Naive thymus-derived CD8-positive, alpha-beta T cell (primary cell): ENCODE results near the gene NPSR1. TPM values are rescaled to one million over a fixed set of nuclear protein-coding genes. Genes with fewer than 3 reads are reported as not detected.

Experiments
- ATAC-seq, 2 donors: fragments of 150-1000 bp; cut with Tn5 transposase in 1 of 2; sonication (Bioruptor Pico), chemical (Tn5 transposase) in 1 of 2; 1 replicate in 1 of 2; 2 replicates in 1 of 2; pipeline ENCODE4 v1.10.0; 2021; ENCODE audit warnings: mild to moderate bottlenecking in 2 of 2, moderate library complexity in 2 of 2
- POLR2A ChIA-PET: fragments of 350-600 bp; sonication (Branson Sonifier 250); formaldehyde crosslinking; loops from one replicate; lab custom pipeline; 2021; ENCODE audit warnings: antibody characterized with exemption; lab: Charles Lee
- DNase-seq, 10 donors: peaks; one replicate each; pipeline versions ENCODE4 v3.0.0 to v3.0.0-alpha.2; 2020 to 2022
- H3K27ac Mint-ChIP-seq, 10 donors: one replicate each; pipeline ENCODE4 v1.8.0; 2020 to 2022; ENCODE audit warnings: mild to moderate bottlenecking in 10 of 10, mixed read lengths in 10 of 10, moderate library complexity in 4 of 10, inconsistent platforms in 1 of 10
- H3K27me3 Mint-ChIP-seq, 5 donors: one replicate each; pipeline ENCODE4 v1.8.0; 2021 to 2022; ENCODE audit warnings: mixed read lengths in 5 of 5
- H3K36me3 Mint-ChIP-seq, 3 donors: one replicate each; pipeline ENCODE4 v1.8.0; 2020 to 2022; ENCODE audit warnings: mixed read lengths in 3 of 3, mild to moderate bottlenecking in 2 of 3, inconsistent platforms in 1 of 3
- H3K4me1 Mint-ChIP-seq, 4 donors: one replicate each; pipeline ENCODE4 v1.8.0; 2021 to 2022; ENCODE audit warnings: mixed read lengths in 4 of 4
- H3K4me3 Mint-ChIP-seq, 10 donors: one replicate each; pipeline ENCODE4 v1.8.0; 2020 to 2022; ENCODE audit warnings: mild to moderate bottlenecking in 10 of 10, mixed read lengths in 10 of 10, moderate library complexity in 6 of 10, inconsistent platforms in 1 of 10
- H3K9me3 Mint-ChIP-seq, 9 donors: one replicate each; pipeline ENCODE4 v1.8.0; 2020 to 2022; ENCODE audit warnings: mixed read lengths in 9 of 9, mild to moderate bottlenecking in 3 of 9, inconsistent platforms in 1 of 9, moderate library complexity in 1 of 9
- polyA plus RNA-seq, 3 donors: library from polyadenylated mRNA; unstranded; fragments of 300-500 nt; fragmentation: Illumina TruSeq; gene quantifications; one replicate each; pipeline ENCODE4 v1.2.3, GENCODE V29; 2021
- total RNA-seq, 8 experiments: library from RNA in 2 of 8; stranded (reverse) in 2 of 8; gene quantifications; one replicate each; pipeline ENCODE4 v1.2.3 and lab custom pipeline; 2021 to 2026

NPSR1 gene
- total and polyA plus RNA-seq, 5 experiments from 2014 or later: not detected

DNA sequence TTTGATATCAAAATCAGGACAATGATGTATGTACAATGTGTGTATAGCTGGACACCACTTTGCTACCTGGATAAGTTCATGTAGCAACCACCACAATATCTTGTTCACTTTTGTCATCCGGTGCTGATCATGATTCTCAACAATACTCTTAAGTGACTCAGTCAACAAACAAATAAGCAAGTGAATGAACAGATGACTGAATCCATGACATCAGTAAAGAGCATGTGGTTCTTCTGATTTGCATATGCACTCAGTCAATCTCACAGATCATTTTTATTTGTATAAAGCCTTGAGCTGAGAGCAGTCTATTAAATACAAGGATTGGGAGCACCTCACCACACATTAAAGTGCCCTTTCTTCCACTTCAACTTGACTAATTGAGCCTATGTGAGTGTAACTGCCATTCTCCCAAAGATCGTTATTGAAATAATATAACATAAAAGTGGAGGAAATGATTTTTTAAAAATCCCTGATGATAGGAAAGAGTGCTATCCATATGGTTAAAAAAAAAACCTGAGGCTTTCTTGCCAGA lies 69.5 kb downstream of the NPSR1 start:
- H3K4me1 Mint-ChIP-seq: peaks cover 6 to 17% (median 14%) of the 10 kb centered on the region in 4 donors
- H3K9me3 Mint-ChIP-seq: peaks cover 0 to 3% (median 0%) of the 10 kb centered on the region in 9 donors
- H3K4me3 Mint-ChIP-seq: no peak overlapping the region
- no peak for DNase-seq
- H3K36me3 Mint-ChIP-seq: no peaks in the 10 kb centered on the region
- H3K27ac Mint-ChIP-seq: no peak overlapping the region
- no peak for ATAC-seq
- POLR2A ChIA-PET: no interaction called here
- peaks cover 0 to 2% (median 0%) of the 10 kb centered on the region in 5 donors for H3K27me3 Mint-ChIP-seq

DNA sequence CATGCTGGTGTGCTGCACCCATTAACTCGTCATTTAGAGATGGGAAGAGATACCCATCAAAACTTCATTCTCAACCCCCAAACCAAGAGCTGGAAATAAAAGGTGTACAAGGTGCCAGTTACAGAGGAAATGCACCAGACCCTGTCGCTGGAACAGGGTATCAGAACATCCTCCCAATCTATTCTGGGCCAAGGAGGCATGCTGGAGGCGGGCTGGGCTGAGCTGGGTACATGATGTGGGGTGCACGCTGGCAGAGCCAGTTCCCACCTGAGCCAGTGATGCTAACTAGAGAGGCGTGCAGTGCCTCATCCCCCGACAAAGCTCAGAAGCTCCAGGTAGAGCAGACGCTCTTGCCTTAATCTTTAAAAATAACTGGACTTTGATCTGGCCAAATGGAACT lies 70.1 kb downstream of the NPSR1 start:
- Mint-ChIP-seq H3K27ac (no peak overlapping the region), H3K4me3 (no peak overlapping the region), H3K36me3 (no peaks in the 10 kb centered on the region), H3K4me1 (peaks cover 4 to 17% (median 10%) of the 10 kb centered on the region in 4 donors), H3K27me3 (peaks cover 0 to 2% (median 0%) of the 10 kb centered on the region in 5 donors), H3K9me3 (peaks cover 0 to 3% (median 0%) of the 10 kb centered on the region in 9 donors)
- ATAC-seq (no peak), DNase-seq (no peak)
- POLR2A ChIA-PET: no interaction called here

DNA sequence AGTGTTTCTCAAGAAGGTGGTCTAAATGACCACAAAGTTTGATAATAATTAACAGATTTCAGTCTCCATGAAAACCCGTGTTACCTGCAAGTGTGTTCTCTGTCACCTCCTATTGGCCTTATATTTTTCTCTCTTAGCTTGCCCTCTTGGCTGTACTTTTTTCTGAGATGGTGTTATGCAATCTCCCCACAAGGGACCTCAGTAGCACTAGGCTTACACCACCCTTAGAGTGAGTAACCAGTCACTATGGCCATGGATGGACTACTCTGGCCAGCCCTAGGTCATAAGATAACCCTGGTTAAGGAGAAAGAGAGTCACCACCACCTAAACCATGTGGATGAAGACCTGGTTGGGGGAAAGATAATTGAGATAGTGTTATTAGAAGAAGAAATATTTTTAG lies 76.8 kb downstream of the NPSR1 start:
- Mint-ChIP-seq H3K9me3 (no peaks in the 10 kb centered on the region), H3K36me3 (no peaks in the 10 kb centered on the region), H3K4me1 (no peaks in the 10 kb centered on the region), H3K27ac (no peak overlapping the region), H3K27me3 (peaks cover 0 to 4% (median 2%) of the 10 kb centered on the region in 5 donors), H3K4me3 (no peak overlapping the region)
- POLR2A ChIA-PET: no interaction called here
- DNase-seq: no peak
- ATAC-seq: no peak

DNA sequence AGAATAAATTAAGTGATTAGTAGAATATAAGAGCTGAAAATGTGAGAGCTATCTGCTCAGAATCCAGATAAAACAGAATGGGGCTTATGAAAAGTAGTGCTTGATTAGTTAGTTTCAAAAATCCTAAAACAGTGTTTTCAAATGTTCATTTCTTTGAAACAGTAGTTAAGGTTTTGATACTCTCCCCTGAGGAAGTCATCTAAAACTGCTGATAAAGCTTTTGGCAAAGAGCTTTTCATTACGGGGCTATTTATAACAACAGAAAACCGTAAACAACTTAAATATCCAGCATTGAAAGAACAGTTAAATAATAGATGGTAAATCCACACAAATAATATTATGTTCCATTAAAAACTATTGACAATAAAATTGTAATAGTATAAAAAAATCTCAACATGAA lies 77.5 kb downstream of the NPSR1 start:
- POLR2A ChIA-PET: no interaction called here
- DNase-seq: no peak
- Mint-ChIP-seq H3K36me3 (no peaks in the 10 kb centered on the region), H3K27ac (no peak overlapping the region), H3K27me3 (peaks cover 0 to 4% (median 2%) of the 10 kb centered on the region in 5 donors), H3K9me3 (no peaks in the 10 kb centered on the region), H3K4me1 (no peaks in the 10 kb centered on the region), H3K4me3 (no peak overlapping the region)
- ATAC-seq: no peak

DNA sequence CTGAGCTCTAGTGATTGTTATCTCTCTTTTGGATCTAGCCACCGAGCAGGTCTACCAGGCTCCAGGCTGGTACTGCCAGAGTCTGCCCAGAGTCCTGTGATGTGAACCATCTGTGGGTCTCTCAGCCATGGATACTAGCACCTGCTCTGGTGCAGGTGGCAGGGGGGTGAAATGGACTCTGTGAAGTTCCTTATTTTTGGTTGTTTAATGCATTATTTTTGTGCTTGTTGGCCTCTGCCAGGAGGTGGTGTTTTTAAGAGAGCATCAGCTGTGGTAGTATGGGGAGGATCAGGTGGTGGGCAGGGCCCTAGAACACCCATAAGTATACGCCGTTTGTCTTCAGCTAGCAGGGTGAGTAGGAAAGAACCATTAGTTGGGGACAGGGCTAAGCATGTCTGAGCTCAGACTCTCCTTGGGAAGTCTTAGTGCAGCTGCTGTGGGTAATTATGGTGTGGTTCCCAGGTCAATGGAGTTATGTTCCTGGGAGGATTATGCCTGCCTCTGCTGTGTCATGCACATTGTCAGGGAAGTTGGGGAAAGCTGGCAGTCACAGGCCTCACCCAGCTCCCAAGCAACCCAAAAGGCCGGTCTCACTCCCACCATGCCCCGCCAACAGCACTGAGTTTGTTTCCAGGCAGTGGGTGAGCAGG lies 81.8 kb downstream of the NPSR1 start:
- Mint-ChIP-seq H3K36me3 (no peaks in the 10 kb centered on the region), H3K27ac (no peak overlapping the region), H3K4me1 (no peaks in the 10 kb centered on the region), H3K9me3 (peaks cover 0 to 18% (median 5%) of the 10 kb centered on the region in 9 donors), H3K4me3 (no peak overlapping the region), H3K27me3 (peaks cover 0 to 16% (median 6%) of the 10 kb centered on the region in 5 donors)
- POLR2A ChIA-PET: no interaction called here
- no peak for ATAC-seq
- DNase-seq: no peak

DNA sequence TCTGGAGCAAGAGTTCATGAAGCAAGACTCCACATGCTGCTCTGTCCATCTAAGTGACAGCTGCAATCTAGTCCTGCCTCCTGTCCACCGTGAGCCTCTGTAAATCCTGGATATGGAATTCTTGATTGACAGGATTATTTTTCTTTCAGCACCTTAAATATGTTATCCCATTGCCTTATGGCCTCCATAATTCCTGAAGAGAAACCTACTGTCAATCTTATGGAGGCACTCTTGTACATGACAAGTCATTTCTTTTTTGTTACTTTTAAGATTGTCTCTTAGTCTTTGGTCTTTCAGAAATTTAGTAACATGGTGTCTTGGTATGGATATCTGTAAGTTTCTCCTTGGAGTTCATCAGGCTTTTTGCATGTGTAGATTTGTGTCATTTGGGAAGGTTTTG lies 82.8 kb downstream of the NPSR1 start:
- DNase-seq (no peak), ATAC-seq (no peak)
- H3K4me1 Mint-ChIP-seq: no peaks in the 10 kb centered on the region
- H3K27me3 Mint-ChIP-seq: peaks cover 0 to 16% (median 6%) of the 10 kb centered on the region in 5 donors
- no peak overlapping the region for H3K4me3 Mint-ChIP-seq
- no peak overlapping the region for H3K27ac Mint-ChIP-seq
- no peaks in the 10 kb centered on the region for H3K36me3 Mint-ChIP-seq
- POLR2A ChIA-PET: no interaction called here
- peaks cover 0 to 18% (median 5%) of the 10 kb centered on the region in 9 donors for H3K9me3 Mint-ChIP-seq

DNA sequence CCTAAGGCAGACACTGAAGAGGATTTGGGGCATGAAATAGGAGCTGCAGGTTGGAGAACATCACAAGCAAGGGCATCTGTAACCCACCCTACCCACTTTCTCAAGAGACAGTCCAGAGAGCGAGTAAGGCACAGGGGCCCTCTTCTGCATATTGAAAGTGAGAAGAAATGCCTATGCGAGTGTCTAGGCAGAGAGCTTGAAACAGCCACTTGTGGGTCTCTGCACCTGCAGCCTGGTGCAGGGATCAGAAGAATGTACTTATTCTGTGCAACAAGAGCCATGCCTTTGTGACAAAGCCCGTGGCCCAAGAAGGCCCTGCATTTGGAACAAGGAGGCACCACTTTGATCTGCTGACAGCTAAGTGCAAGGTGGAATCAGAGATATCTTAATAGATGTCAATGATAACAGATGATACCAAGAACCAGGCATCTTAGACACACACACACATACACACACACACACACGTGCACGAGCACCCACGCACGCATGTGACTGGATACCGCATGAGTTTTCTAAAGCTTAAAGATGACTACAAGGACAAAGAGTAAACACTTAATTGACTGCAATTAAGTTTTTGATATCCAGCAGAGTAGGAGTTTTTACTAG lies 89.3 kb downstream of the NPSR1 start:
- H3K27ac Mint-ChIP-seq: no peak overlapping the region
- no peaks in the 10 kb centered on the region for H3K36me3 Mint-ChIP-seq
- peaks cover 4 to 24% (median 6%) of the 10 kb centered on the region in 5 donors for H3K27me3 Mint-ChIP-seq
- H3K9me3 Mint-ChIP-seq: peaks cover 2 to 18% (median 5%) of the 10 kb centered on the region in 9 donors
- no peaks in the 10 kb centered on the region for H3K4me1 Mint-ChIP-seq
- ATAC-seq: no peak
- no peak for DNase-seq
- POLR2A ChIA-PET: no interaction called here
- no peak overlapping the region for H3K4me3 Mint-ChIP-seq

DNA sequence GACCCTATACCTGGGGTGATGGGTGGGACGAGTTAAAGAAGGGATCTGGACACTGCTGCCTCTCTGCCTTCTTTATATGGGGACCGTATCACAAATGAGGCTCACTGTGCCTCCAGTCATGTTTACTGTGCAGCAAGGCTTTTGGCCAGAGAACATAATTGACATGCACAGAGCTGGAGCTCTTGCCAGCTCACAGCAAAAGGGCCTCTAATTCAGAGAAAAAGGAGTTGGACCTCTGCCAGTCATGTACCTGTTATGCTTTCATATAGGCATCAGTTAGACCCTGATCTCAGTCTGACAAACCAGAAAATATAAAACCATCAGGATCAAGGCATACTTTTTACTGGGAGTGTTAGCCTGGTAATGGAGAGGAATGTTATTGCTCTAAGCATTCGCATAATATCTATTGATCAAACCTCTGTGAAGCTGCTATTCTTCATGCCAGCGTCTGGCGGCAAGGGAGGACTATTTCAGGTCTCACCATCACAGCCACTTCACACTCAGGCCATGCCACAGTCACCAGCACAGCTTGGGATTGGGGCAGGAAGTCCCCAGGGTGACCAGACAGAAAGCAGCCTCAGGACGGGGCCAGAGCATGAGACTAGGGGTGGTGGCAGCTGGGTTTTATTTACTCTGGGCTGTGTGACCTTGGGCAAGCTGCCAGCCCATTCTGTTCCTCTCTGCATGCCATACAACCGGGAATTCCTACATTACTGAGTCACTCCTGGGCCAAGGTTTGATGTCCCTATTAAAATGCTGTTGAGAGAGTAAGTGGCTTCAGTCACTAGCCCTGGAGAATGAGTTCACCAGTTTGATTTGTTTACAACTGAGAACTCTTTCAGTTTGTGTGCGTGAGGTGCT lies 90.1 kb downstream of the NPSR1 start:
- ATAC-seq: no peak

DNA sequence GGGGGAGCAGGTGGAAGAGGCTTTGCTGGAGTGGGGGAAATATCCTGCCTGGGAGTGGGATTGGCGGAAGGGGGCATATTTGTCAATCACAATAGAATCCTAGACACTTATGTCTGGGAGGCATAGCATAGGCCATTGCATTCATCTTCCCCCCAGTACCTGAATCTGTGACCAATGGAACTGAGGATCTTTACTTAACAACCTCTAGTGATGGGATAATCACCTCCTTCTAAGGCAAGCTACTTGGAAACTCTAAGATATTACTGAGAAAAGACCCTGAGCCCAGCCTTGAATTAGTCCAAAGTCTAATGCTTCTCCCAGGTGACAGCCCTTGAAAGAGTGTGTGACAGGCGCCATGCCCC lies 90.7 kb downstream of the NPSR1 start:
- ATAC-seq: no peak
- POLR2A ChIA-PET: no interaction called here
- DNase-seq: no peak
- Mint-ChIP-seq H3K27me3 (peaks cover 0 to 10% (median 4%) of the 10 kb centered on the region in 5 donors), H3K4me1 (no peaks in the 10 kb centered on the region), H3K27ac (no peak overlapping the region), H3K9me3 (peaks cover 0 to 7% (median 0%) of the 10 kb centered on the region in 9 donors), H3K36me3 (no peaks in the 10 kb centered on the region), H3K4me3 (no peak overlapping the region)

More for the DNA sequence above, 90.1 kb downstream of the NPSR1 start:
- no peaks in the 10 kb centered on the region for H3K4me1 Mint-ChIP-seq
- peaks cover 0 to 13% (median 2%) of the 10 kb centered on the region in 9 donors for H3K9me3 Mint-ChIP-seq
- no peaks in the 10 kb centered on the region for H3K36me3 Mint-ChIP-seq
- no peak for DNase-seq
- no peak overlapping the region for H3K4me3 Mint-ChIP-seq
- POLR2A ChIA-PET: no interaction called here
- no peak overlapping the region for H3K27ac Mint-ChIP-seq
- H3K27me3 Mint-ChIP-seq: peaks cover 4 to 16% (median 5%) of the 10 kb centered on the region in 5 donors

DNA sequence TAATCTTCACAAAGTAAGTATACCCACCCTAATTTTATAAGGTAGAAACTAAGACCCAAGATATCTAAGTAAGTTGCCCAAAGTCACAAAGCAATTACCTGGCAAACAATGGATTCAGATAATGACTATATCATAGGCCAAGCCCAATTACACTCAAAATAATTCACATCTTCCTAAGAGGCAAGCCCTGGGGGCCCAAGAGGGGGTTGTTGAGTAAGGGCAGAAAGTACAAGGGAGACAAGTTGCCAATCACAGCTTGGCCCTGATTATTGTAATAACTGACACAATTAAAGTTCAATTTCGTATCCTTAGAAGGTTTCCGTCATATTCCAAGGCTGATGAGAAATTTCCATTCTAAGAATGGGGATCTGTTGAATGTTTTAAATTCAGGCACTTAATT lies 91.4 kb downstream of the NPSR1 start:
- H3K27me3 Mint-ChIP-seq: peaks cover 0 to 10% (median 4%) of the 10 kb centered on the region in 5 donors
- no peak overlapping the region for H3K27ac Mint-ChIP-seq
- POLR2A ChIA-PET: no interaction called here
- no peaks in the 10 kb centered on the region for H3K36me3 Mint-ChIP-seq
- no peaks in the 10 kb centered on the region for H3K4me1 Mint-ChIP-seq
- no peak overlapping the region for H3K4me3 Mint-ChIP-seq
- ATAC-seq (no peak), DNase-seq (no peak)
- H3K9me3 Mint-ChIP-seq: peaks cover 0 to 2% (median 0%) of the 10 kb centered on the region in 9 donors

DNA sequence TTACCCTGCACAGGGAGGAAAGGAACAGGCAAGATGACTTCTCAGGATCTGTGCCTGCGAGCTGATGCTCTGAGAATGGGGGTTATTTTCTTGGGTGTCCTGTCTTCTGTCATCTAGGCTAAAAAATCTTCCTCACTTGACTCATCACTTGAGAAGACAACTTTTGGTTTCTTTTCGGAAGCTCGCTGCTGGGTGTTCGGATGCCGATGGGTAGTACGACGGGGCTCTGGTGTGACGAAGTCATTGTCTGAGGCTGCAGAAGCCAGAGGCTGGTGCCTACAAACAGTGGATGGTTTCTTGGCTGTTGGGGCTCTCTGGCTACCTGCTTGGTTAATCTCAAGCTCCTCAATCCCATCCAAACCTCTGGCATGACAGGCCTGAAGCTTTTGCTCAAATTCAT lies 92.2 kb downstream of the NPSR1 start:
- no peaks in the 10 kb centered on the region for H3K36me3 Mint-ChIP-seq
- ATAC-seq (no peak), DNase-seq (no peak)
- peaks cover 0 to 10% (median 4%) of the 10 kb centered on the region in 5 donors for H3K27me3 Mint-ChIP-seq
- peaks cover 0 to 2% (median 0%) of the 10 kb centered on the region in 9 donors for H3K9me3 Mint-ChIP-seq
- no peaks in the 10 kb centered on the region for H3K4me1 Mint-ChIP-seq
- no peak overlapping the region for H3K27ac Mint-ChIP-seq
- H3K4me3 Mint-ChIP-seq: no peak overlapping the region
- POLR2A ChIA-PET: no interaction called here

DNA sequence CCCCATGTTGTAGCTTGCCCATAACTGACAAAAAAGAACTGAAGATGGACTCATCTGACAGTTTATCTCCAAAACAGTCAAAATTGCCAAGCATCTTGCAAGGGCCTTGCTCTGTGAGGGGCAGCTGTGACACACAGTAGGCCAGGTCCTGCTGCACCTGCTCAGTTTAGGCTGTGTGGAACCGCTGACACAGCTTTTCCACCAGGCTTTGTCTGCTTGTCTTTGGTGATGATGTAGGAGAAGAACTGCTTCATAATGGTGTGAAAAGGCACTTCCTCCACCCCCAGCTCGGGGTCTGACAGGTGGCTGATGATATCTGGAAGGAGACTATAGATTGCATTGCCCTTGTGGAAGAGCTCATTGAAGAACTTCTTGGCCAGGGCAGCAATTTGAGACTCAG lies 92.6 kb downstream of the NPSR1 start:
- DNase-seq (no peak), ATAC-seq (no peak)
- Mint-ChIP-seq H3K27ac (no peak overlapping the region), H3K4me1 (no peaks in the 10 kb centered on the region), H3K36me3 (no peaks in the 10 kb centered on the region), H3K9me3 (peaks cover 0 to 2% (median 0%) of the 10 kb centered on the region in 9 donors), H3K4me3 (no peak overlapping the region), H3K27me3 (peaks cover 0 to 10% (median 4%) of the 10 kb centered on the region in 5 donors)
- POLR2A ChIA-PET: no interaction called here
